Memory B cell (primary cell): ENCODE measurements around the gene SLC6A1.

Experiments
- ATAC-seq: fragments of 150-1000 bp; cut with Tn5 transposase; 2 replicates; pipeline ENCODE4 v1.10.0; 2021; ENCODE audit warnings: low read depth, mild to moderate bottlenecking, moderate library complexity
- DNase-seq, 2 donors: peaks; one replicate each; pipeline ENCODE4 v3.0.0; 2022; ENCODE audit warnings: low spot score in 2 of 2
- H3K27ac Mint-ChIP-seq: one replicate; pipeline ENCODE4 v1.8.0; 2022; ENCODE audit warnings: mild to moderate bottlenecking, moderate library complexity, mixed read lengths
- H3K27me3 Mint-ChIP-seq: one replicate; pipeline ENCODE4 v1.8.0; 2022; ENCODE audit warnings: mixed read lengths
- H3K36me3 Mint-ChIP-seq: one replicate; pipeline ENCODE4 v1.8.0; 2022; ENCODE audit warnings: mild to moderate bottlenecking, mixed read lengths
- H3K4me1 Mint-ChIP-seq: one replicate; pipeline ENCODE4 v1.8.0; 2022; ENCODE audit warnings: mixed read lengths
- H3K4me3 Mint-ChIP-seq: one replicate; pipeline ENCODE4 v1.8.0; 2022; ENCODE audit warnings: mild to moderate bottlenecking, moderate library complexity, mixed read lengths
- H3K9me3 Mint-ChIP-seq: one replicate; pipeline ENCODE4 v1.8.0; 2022; ENCODE audit warnings: mixed read lengths

The SLC6A1 gene

DNA sequence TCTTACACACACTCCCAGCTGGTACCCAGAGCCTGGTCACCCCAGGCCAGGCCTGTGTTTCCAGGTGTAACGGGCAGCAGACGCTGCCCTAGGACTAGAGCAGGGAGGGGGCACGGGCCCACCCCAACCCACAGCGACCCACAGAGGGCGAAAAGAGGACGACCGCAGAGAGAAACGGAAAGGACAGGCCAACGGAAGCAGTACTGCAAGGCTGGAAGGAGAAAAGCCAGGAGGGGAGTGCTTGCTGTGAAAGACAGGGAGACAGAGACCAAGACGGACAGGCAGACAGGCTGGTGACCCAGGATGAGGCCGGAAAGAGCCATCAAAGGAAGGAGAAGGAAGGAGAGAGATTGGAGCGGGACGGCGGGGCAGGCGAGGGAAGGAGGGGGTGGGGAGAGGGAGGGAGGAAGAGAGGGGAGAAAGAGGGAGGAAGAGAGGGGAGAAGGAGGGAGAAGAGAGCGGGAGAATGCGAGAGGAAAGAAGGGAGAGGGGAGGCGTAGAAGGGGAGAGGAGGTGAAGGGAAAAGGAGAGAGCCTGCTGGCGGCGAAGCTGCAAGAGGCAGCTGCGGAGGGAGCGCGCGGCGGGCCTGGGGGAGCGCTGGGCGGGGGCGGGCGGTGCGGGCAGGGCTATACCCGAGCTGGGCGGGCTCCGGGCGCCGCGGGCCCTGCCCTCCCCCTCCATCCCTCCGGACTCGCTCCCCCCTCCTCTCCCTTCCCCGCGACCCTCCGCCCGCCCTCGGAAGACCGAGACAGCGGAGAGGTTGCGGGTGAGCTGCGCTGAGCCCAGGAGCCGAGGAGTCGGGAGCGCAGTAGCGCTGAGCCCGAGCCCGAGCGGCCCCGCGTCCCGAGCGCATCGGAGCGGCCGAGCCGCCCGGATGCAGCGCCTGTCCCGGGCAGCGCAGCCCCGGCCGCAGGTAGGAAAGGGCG, at the start of gene SLC6A1:
TSS of gene SLC6A1 (plus strand) at position 732 of the 926 bp plus-strand sequence. CDS start 24,464 bp downstream, outside the sequence.
- peaks cover 6% of the 10 kb centered on the region for H3K9me3 Mint-ChIP-seq
- no peak within 1 kb of the TSS for H3K27ac Mint-ChIP-seq
- H3K4me3 Mint-ChIP-seq, result peak within 1 kb of the TSS; percentile 88
- H3K36me3 Mint-ChIP-seq, result peaks cover 3% of the 10 kb centered on the region
- ATAC-seq, result no peak
- DNase-seq, result no peak
- H3K4me1 Mint-ChIP-seq, result peaks cover 7% of the 10 kb centered on the region
- peaks cover 38% of the 10 kb centered on the region for H3K27me3 Mint-ChIP-seq

DNA sequence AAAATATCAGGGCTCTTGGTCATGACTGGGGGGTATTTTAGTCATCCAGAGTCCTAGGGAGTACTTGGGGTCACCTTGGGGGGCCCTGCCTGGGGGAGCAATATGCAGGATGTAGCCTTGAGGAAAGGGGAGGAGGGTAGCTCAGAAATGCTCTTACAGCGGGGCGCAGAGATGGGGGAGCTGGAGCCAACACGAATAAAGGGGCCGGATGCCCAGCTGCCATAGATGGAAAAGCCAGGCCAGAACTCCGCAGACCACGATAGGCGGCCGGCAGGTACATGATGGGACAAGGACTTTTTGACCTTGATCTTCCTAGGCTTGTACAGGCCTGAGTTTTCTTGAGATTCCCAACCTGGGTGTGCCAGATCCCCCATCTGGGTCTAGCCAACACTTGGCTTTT, 47.7 kb upstream of the SLC6A1 start:
- DNase-seq (no peak), ATAC-seq (no peak)
- H3K4me3 Mint-ChIP-seq, result no peak overlapping the region
- no peaks in the 10 kb centered on the region for H3K36me3 Mint-ChIP-seq
- peaks cover 2% of the 10 kb centered on the region for H3K9me3 Mint-ChIP-seq
- H3K27me3 Mint-ChIP-seq, result peaks cover 11% of the 10 kb centered on the region
- H3K4me1 Mint-ChIP-seq, result no peaks in the 10 kb centered on the region
- H3K27ac Mint-ChIP-seq, result no peak overlapping the region

DNA sequence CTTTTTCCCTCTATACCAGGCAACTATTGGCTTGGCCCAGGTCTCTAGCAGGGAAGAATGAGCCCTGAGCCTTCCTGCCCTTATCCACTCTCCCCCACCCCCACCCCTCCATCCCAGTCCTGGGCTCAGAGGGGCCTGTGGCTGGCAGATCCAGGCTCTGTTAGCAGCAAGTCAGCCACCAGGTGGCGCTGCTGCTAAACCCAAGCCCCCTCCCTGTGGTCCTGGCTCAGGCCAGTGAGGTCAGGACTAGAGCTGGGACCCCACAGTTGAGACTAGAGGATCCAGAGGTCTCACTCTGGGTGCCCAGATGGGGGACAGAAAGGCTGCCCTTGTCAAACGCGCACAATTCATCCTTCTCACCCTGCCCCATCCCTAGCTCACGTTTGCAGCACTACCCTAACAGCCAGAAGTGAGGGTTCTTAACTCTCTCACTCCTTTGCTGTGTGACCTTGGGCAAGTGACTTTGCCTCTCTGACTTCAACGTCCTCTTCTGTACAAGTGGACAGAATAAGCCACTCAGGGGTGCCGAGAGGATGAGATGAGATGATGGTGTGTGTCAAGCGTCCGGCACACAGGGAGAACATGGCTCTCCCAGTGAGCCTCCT, 46.8 kb upstream of the SLC6A1 start:
- Mint-ChIP-seq H3K36me3 (no peaks in the 10 kb centered on the region), H3K27ac (no peak overlapping the region), H3K4me1 (no peaks in the 10 kb centered on the region), H3K9me3 (peaks cover 2% of the 10 kb centered on the region), H3K27me3 (peaks cover 14% of the 10 kb centered on the region), H3K4me3 (no peak overlapping the region)
- DNase-seq (peak; percentile 35 to 59), ATAC-seq (peak; percentile 73)

DNA sequence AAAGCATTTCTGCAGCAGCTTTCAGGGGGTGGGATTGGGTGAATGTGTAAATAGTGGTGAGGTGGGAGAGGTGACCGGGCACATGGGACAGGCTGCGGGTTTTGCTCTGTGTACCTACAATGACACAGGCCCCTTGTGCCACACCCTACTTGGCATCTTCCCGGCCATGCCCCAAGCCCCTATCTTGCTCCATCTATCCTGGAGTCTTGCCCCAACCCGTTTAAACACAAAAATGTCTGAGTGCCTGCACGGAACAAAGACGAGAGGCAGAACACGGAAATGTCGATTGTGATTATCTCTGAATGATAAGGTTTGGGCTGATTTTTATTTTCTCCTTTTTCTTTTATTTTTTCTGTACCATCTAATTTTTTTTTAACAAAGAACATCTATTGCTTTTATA, 46.0 kb upstream of the SLC6A1 start:
- H3K27ac Mint-ChIP-seq, result no peak overlapping the region
- H3K4me1 Mint-ChIP-seq, result no peaks in the 10 kb centered on the region
- no peak for DNase-seq
- peaks cover 14% of the 10 kb centered on the region for H3K27me3 Mint-ChIP-seq
- no peaks in the 10 kb centered on the region for H3K36me3 Mint-ChIP-seq
- H3K9me3 Mint-ChIP-seq, result peaks cover 2% of the 10 kb centered on the region
- H3K4me3 Mint-ChIP-seq, result no peak overlapping the region
- ATAC-seq, result no peak

DNA sequence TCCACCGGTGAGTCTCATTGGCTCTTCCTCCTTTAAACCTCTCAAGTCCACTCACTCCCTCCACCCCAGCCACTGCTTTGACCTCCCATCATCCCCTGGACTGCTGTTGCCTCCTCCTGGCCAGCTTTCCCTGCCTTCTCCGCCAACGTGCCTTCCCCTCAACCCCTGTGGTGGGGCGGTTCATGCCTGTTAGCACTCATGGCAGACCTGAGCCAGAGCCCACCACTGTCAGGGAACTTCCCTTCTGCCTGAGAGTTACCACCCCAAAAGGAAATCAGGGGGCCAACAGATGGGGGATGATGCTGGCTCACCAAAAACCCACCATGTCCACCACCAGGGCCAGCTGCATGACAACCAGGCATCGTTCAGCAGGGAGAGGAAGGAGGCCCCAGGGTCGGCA, 44.2 kb upstream of the SLC6A1 start:
- Mint-ChIP-seq H3K27ac (no peak overlapping the region), H3K36me3 (no peaks in the 10 kb centered on the region), H3K4me3 (no peak overlapping the region), H3K9me3 (no peaks in the 10 kb centered on the region), H3K4me1 (no peaks in the 10 kb centered on the region), H3K27me3 (peaks cover 12% of the 10 kb centered on the region)
- no peak for DNase-seq
- ATAC-seq, result no peak

DNA sequence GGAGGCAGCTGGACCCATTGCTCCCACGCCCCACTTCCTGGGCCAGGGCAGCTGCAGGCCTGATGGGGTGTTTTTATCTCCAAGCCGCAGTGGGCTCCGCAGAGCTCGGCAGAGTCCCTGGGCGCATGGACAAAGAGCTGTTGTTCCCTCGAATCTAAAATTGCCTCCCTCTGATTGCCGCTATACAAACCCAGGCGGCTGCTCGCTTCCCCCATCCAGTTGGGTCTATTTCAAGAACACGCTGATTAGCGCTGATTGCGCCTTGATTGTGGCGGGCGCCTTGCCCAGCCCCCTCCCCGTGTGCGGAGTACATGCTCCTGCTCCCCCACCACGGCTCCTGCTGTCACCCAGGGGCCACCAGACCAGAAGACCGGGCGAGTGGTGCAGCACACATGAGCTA, 43.4 kb upstream of the SLC6A1 start:
- Mint-ChIP-seq H3K27ac (no peak overlapping the region), H3K9me3 (no peaks in the 10 kb centered on the region), H3K27me3 (peaks cover 18% of the 10 kb centered on the region), H3K4me1 (no peaks in the 10 kb centered on the region), H3K4me3 (no peak overlapping the region), H3K36me3 (no peaks in the 10 kb centered on the region)
- DNase-seq, result no peak
- ATAC-seq, result no peak

DNA sequence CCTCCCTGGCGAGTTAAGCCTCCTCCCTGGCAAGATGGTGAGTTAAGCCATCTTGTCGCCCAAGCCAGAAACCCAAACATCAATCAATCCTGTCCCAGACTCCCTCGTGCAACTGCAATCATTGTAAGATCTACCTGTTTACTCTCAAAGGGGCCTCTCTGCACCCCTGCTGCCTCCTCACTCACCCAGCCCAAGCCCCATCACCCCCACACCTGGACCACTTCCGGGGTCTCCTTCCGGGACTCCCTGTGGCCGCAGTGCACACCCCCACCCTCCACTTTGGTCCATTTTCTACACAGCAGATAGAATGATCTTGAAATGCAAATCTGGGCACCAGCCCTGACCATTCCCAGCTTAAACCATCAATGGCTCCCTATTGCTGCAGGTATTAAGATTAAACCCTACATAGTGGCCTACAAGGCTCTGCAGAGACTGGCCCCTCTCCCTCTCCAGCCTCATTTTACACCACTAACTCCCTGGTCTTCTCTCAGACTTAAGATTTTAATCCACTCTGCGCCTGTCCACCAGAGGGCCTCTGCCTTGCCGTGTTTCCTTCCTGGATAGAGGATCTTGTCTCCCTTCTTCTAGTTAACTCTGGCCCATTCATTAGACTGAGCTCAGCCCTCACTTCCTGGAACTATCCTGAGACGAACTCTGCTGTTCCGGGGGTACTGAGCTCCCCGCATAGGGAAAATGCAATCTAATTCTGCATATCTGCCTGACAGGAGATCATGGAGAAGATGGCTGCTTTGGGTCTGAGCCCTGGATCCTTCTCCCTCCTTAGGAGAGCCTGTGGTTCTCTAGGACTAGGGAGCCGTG, 41.9 kb upstream of the SLC6A1 start:
- Mint-ChIP-seq H3K9me3 (no peaks in the 10 kb centered on the region), H3K36me3 (no peaks in the 10 kb centered on the region), H3K4me1 (no peaks in the 10 kb centered on the region), H3K27ac (no peak overlapping the region), H3K27me3 (peaks cover 17% of the 10 kb centered on the region), H3K4me3 (no peak overlapping the region)
- DNase-seq (no peak), ATAC-seq (no peak)

DNA sequence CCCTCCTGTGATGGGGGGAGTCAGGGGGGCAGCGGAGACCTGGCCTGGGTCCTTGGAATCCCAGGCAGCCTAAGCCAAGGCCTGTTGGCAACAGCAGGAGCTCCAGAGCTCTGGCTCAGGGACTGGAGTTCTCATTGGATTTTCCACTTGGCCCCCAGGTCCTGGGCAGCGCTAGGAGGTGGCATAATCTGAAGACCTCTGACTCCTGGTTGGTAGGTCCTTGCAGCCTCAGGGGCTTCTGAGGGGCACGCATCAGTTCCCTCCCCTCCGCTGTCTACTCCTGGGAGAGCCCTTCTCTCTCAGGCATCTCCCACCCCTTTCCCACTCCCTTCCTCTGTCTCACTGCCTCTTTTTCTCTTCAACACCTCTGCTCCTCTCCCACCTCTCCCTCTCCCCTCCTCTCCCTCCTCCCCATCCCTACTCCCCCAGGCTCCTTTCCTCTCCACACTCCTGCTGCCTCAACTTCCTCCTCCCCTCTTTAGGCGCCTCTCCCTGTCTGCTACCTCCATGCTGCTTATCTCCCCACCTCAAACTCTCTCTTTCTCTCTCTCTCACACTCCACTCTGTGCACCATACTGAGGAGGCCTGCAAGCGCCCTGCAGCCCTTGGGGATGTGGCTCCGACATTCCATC, 41.1 kb upstream of the SLC6A1 start:
- Mint-ChIP-seq H3K9me3 (no peaks in the 10 kb centered on the region), H3K27ac (no peak overlapping the region), H3K4me3 (no peak overlapping the region), H3K36me3 (no peaks in the 10 kb centered on the region), H3K27me3 (peaks cover 18% of the 10 kb centered on the region), H3K4me1 (no peaks in the 10 kb centered on the region)
- ATAC-seq (no peak), DNase-seq (no peak)

DNA sequence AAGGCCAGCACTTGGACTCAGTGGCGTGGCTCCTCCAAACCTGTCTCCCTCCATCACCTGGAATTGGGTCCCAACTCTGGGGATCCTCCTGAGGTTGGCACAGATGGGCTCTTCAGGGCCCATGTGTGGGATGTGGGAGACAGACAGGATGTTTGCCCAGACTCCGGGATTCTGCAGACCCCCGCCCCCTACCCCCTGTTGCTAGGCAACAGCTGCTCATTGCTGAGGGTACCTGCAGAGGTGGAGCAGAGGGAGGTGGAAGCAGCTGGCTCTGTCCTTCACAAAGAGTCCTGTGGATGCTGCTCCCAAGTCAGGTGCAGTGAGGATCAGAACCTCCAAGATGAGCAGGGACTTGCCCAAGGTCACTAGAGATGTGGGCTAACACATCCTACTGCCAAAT, 40.0 kb upstream of the SLC6A1 start:
- Mint-ChIP-seq H3K36me3 (no peaks in the 10 kb centered on the region), H3K4me3 (no peak overlapping the region), H3K27ac (no peak overlapping the region), H3K4me1 (no peaks in the 10 kb centered on the region), H3K27me3 (peaks cover 15% of the 10 kb centered on the region), H3K9me3 (no peaks in the 10 kb centered on the region)
- no peak for DNase-seq
- ATAC-seq, result no peak

DNA sequence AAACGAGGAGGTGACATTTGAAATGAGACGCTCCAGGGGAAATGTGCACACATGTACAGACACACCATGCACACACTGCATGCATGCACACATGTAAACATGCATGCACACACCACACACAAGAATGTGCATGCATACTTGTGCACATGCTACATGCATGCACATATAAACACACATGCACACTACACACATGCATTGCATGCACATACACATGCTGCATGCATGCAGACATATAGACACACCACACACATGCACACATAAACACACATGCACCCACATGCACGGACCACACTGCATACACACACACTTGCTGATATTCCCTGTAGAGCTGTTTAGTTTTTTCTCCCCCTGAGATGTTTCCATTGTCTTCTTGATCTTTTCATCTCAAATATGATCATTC, 37.8 kb upstream of the SLC6A1 start:
- no peaks in the 10 kb centered on the region for H3K4me1 Mint-ChIP-seq
- H3K9me3 Mint-ChIP-seq, result no peaks in the 10 kb centered on the region
- DNase-seq (no peak), ATAC-seq (no peak)
- H3K27me3 Mint-ChIP-seq, result peaks cover 12% of the 10 kb centered on the region
- no peak overlapping the region for H3K27ac Mint-ChIP-seq
- no peaks in the 10 kb centered on the region for H3K36me3 Mint-ChIP-seq
- H3K4me3 Mint-ChIP-seq, result no peak overlapping the region

DNA sequence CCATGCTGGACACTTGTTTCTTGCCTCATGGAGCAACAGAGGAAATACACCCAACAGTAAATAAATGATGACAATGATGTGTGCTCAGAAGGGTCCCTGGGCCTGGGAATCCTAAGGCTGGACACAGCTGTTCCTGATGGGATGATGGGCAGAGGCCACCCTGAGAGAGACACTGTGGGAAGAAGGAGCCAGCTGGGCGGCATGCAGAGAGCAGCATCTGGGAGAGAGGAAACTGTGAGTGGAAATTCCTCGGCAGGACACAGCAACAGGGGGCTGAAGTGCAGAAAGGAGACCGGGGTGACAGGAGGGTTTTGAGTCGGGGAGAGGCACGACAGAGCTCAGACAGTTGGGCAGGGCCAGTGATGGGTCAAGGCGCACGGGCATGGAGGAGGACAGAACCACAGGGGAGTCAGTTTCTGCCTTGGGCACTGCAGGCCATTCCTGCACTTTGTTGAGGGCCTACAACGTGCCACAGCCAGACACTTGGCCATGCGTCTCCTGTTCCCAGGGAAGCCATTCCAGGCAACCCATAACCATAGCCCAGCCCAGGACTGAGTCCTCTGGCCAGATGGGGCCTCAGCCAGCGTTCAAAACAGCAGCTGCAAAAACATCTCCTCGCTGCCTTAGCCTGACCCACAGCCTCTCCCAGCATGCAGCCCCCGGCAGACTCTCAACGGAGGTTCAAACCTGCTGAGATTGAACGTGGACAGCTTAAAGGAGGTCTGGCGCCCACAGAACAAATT, 36.7 kb upstream of the SLC6A1 start:
- ATAC-seq, result no peak
- Mint-ChIP-seq H3K4me1 (no peaks in the 10 kb centered on the region), H3K27me3 (peaks cover 14% of the 10 kb centered on the region), H3K4me3 (no peak overlapping the region), H3K27ac (no peak overlapping the region), H3K36me3 (no peaks in the 10 kb centered on the region), H3K9me3 (no peaks in the 10 kb centered on the region)
- DNase-seq, result no peak

DNA sequence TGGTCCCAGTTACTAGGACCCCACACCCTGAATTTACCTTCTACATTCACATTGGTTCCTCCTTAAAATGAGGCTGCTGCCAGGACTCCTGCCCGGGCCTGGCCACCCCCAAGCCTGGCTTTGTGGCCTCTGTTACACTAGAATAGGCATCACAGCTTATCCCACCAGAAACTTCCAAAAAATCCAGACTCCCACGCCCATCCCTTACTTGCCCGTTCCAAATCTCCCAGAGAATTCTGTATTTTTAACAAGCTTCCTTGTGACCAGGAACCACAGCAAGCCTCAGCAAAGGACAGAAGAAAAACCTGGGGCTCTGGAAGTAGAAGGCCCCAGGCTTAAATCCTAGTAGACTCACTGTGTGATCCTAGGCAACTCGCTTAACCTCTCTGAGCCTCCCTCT, 36.0 kb upstream of the SLC6A1 start:
- no peaks in the 10 kb centered on the region for H3K4me1 Mint-ChIP-seq
- H3K36me3 Mint-ChIP-seq, result no peaks in the 10 kb centered on the region
- ATAC-seq, result no peak
- no peak overlapping the region for H3K4me3 Mint-ChIP-seq
- H3K27me3 Mint-ChIP-seq, result peaks cover 14% of the 10 kb centered on the region
- DNase-seq, result no peak
- H3K9me3 Mint-ChIP-seq, result no peaks in the 10 kb centered on the region
- H3K27ac Mint-ChIP-seq, result no peak overlapping the region

DNA sequence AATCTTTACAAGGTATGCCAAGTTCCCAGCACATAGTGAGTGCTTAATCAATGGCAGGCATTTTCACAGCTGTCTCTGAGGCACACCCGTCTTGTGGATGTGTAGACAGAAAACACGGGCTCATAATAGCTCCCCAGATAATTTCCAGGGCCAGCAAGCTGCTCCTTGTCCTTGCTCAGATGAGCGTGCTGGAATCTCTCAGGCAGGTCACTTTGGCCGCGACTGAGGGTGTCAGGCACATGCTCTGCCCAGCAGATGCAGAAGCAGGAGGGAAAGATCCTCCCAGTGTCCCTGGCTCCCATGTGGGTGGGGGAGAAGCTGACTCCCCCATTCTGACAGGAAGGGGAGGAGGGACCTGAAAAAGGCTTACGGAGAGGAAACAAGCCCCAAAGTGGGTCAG, 35.6 kb upstream of the SLC6A1 start:
- ATAC-seq (no peak), DNase-seq (no peak)
- H3K27me3 Mint-ChIP-seq, result peaks cover 12% of the 10 kb centered on the region
- H3K4me1 Mint-ChIP-seq, result no peaks in the 10 kb centered on the region
- H3K4me3 Mint-ChIP-seq, result no peak overlapping the region
- no peaks in the 10 kb centered on the region for H3K9me3 Mint-ChIP-seq
- H3K36me3 Mint-ChIP-seq, result no peaks in the 10 kb centered on the region
- no peak overlapping the region for H3K27ac Mint-ChIP-seq
